GM21390 (cell line): Measurements from ENCODE around the gene AVPI1.
"Not testable (repeated sequence)": the region's sequence is repeated elsewhere in the genome, so short reads cannot be mapped to it uniquely, and the experiment has no call there.

ENCODE experiments used
- ATAC-seq: cut with Tn5 transposase; IDR thresholded peaks from one replicate; pipeline ENCODE4 v1.9.1; 2021; ENCODE audit not compliant: unreplicated experiment

AVPI1 gene

GRCh38 chr10:97642471-97643159 lies 44.4 kb downstream of the AVPI1 start:
- ATAC-seq: not testable (repeated sequence)

- peak; percentile 27 for ATAC-seq
Measured at GRCh38 chr10:97640868-97641811, 45.9 kb downstream of the AVPI1 start.

GRCh38 chr10:97640174-97640867 lies 46.7 kb downstream of the AVPI1 start, which contains the start of gene PI4K2A:
TSS of gene PI4K2A (plus strand) at chr10:97640671. CDS start at chr10:97640743, 72 bp downstream.
- peak; percentile 97 for ATAC-seq

GRCh38 chr10:97639090-97639489 lies 48.0 kb downstream of the AVPI1 start:
- not testable (repeated sequence) for ATAC-seq

GRCh38 chr10:97635577-97635976 lies 51.5 kb downstream of the AVPI1 start:
- ATAC-seq: no peak

GRCh38 chr10:97633921-97634320 lies 53.1 kb downstream of the AVPI1 start:
- no peak for ATAC-seq

- ATAC-seq: peak; percentile 99
Measured at GRCh38 chr10:97632949-97633884, 53.8 kb downstream of the AVPI1 start, which contains the start of gene MORN4. TSS of gene MORN4 (minus strand) at chr10:97633500. CDS start at chr10:97619653, 13,847 bp downstream.

GRCh38 chr10:97631098-97631497 lies 55.9 kb downstream of the AVPI1 start:
- no peak for ATAC-seq

- ATAC-seq: no peak
Measured at GRCh38 chr10:97629289-97629688, 57.8 kb downstream of the AVPI1 start.

GRCh38 chr10:97628228-97628627 lies 58.8 kb downstream of the AVPI1 start:
- ATAC-seq: no peak

- no peak for ATAC-seq
Measured at GRCh38 chr10:97627731-97628130, 59.3 kb downstream of the AVPI1 start.
